GM12873 (cell line): Measurements from ENCODE around the gene C11orf52.

Experiments used
- CTCF ChIP-seq: IDR thresholded peaks from 2 replicates; pipeline ENCODE4 v1.5.1; 2012; ENCODE audit warnings: low read depth, mild to moderate bottlenecking, moderate library complexity, low read length, control low read depth; ENCODE audit not compliant: insufficient read depth; ENCODE audit errors: missing control alignments

Gene C11orf52

GRCh38 chr11:111908639-111909305 is 9.9 kb upstream of the C11orf52 start:
- TF ChIP-seq CTCF, result no peak

- no peak for TF ChIP-seq CTCF
These were observed 9.3 kb upstream of the C11orf52 start for GRCh38 chr11:111909378-111909777.

DNA sequence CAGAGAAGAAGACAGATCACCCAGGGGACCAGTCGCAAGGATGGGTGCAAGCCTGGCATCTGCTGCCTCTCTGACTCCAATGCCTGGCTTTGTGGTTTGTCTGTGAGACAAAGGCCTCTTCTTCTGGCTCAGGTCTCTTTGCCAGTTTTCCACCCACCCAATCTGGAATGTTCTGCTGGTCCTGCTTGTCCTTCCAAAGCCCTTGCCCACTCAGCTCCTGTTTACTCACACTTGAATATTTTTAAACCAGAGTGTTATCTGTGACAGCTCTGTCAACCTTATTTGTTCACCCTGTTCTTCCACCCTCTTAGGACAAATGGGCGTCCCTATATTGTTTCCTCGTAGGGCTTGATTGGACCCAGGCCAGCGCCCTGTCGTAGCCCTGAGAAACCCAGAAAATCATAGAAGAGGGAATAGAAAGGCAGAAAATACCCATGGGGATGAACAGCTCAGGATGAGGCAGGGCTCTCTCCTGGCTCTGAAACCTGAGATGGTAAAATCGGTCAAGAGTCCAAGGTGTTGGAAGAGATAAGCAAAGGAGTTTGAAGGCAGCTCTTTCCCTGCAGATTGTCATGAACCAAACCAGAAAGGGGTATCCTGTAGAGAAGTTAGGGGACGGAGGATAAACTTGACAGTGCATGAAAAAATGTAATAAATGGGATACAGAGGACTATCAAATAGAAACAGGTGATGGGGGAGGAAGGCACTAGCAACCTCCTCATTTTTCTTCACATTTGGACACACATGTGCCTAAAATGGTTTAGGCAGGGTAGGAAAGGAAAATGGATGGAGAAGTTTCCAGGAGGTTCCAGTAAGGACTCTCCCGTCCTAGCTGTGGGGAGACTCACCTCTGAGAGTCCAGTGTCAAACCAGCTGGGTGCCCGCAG is 7.8 kb upstream of the C11orf52 start:
- no peak for TF ChIP-seq CTCF

DNA sequence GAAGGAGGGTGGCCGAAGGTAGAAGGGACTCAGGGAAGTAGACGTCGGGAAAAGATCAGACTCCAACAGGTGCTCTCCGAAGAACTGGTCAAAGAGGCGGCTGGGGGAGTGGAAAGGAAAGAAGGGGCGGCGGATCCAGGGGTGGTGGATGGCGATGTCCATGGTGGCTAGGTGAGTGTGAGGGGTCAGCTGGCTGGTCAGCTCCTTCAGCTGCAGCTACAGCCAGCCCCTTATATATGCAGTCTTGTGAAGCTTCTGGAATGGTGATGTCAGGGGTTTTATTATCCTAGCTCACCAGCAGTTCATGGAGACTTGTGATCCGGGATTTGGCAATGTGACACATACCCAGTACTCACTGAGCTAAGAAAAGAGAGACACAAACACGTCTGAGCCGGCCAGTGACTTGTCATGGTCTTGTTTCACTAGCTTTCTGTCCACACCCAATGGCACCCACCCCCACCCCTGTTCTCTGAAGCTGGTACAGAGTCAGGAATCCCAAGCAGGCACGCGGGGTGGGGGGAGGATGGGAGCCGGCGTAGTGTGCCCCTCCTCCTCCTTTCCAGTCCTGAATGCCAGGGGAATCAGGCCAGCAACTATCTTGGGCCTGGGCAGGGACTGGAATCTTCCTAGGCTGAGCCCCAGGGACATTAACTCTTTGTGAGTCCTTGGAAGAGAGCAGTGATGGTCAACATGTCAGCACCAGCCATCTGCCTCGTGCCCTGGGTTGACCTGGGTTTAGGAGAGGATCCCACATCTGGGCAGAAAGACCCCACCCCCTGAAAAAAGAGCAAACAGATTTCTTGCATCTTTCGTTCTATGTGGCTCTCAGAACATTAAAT is 6.9 kb upstream of the C11orf52 start, which contains the start of gene CRYAB:
Gene CRYAB (minus strand): TSS at position 208 of the 839 bp plus-strand sequence. CDS start 46 bp downstream, at position 162.
- no peak for TF ChIP-seq CTCF

- TF ChIP-seq CTCF, result no peak
These were observed 6.2 kb upstream of the C11orf52 start, which contains the start of gene HSPB2 for GRCh38 chr11:111912535-111912934. HSPB2 (plus strand) TSS chr11:111912734; CDS start chr11:111912830, 96 bp downstream.

GRCh38 chr11:111913031-111913861 is 5.5 kb upstream of the C11orf52 start:
- TF ChIP-seq CTCF, result no peak
